AG09309 (cell line): ENCODE measurements around the gene CACTIN.
"Not testable (repeated sequence)": the region's sequence is repeated elsewhere in the genome, so short reads cannot be mapped to it uniquely, and the experiment has no call there.

ENCODE experiments used
- DNase-seq: peaks from one replicate; pipeline ENCODE4 v3.0.0-alpha.2; 2010; ENCODE audit warnings: low read depth
- H3K4me3 ChIP-seq: 2 replicates; pipeline ENCODE4 v1.5.1; 2011; ENCODE audit warnings: mild to moderate bottlenecking, low read depth, low read length, moderate library complexity; ENCODE audit not compliant: control insufficient read depth
- CTCF ChIP-seq: IDR thresholded peaks from 2 replicates; pipeline ENCODE4 v1.5.1; 2011; ENCODE audit warnings: mild to moderate bottlenecking, low read depth, low read length, inconsistent platforms; ENCODE audit not compliant: insufficient read depth, control insufficient read depth; ENCODE audit errors: missing control alignments

CACTIN gene

DNA sequence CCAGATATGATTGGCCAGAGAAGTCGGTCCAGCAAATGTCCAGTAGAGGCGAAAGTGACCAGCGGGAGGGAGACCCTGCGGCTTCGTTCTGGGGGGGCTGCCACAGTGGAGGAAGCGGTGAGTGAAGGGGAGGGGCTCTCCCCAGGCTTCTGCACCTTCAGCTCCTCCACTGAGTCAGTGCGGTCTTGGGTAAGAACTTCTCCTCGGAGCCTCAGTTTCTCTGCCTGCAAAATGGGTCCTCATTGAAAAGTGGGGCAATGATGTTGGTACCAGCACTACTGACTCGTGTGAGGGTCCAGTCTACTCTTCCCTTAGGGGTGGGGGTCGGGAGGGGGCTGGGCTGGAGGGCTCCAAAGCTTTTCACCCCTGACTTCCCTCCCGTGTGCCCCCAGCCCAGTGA is 37.2 kb downstream of the CACTIN start:
- TF ChIP-seq CTCF, result no peak
- DNase-seq, result no peak
- no peak overlapping the region for H3K4me3 ChIP-seq

DNA sequence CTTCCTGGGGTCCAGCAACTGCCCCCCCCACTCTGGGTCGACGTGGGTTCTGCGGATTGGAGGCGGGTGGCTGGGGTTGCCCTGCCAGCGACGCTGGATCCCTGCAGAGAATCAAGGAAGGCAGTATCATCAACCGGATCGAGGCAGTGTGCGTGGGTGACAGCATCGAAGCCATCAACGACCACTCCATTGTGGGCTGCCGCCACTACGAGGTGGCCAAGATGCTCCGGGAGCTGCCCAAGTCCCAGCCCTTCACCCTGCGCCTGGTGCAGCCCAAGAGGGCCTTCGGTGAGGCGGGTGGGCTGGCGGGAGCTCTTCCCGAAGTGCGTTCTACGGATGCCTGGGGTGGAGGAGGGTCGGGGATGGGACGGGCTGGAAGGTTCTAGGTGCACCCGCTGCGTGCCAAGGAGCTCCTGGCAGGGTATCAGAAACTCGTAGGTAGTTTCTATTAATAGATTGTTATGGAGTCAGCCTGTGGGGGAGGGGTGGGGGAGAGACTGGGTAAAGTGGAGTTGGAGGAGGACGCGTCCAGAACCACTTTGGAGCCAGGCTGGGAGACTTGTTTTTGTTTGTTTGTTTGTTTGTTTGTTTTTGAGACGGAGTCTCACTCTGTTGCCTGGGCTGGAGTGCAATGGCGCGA is 39.8 kb downstream of the CACTIN start:
- no peak for DNase-seq
- no peak for TF ChIP-seq CTCF
- no peak overlapping the region for H3K4me3 ChIP-seq

- H3K4me3 ChIP-seq, result no peak overlapping the region
- peak; percentile 41 for TF ChIP-seq CTCF
- no peak for DNase-seq
Measured at GRCh38 chr19:3586127-3586626, 40.4 kb downstream of the CACTIN start.

GRCh38 chr19:3585301-3586126 is 41.1 kb downstream of the CACTIN start, which contains the start of gene GIPC3:
GIPC3 (plus strand) TSS chr19:3585478; CDS start chr19:3585598, 120 bp downstream.
- no peak for DNase-seq
- H3K4me3 ChIP-seq, result peak within 1 kb of the TSS; percentile 11; the same call in 1 of the 2 replicates
- no peak for TF ChIP-seq CTCF

DNA sequence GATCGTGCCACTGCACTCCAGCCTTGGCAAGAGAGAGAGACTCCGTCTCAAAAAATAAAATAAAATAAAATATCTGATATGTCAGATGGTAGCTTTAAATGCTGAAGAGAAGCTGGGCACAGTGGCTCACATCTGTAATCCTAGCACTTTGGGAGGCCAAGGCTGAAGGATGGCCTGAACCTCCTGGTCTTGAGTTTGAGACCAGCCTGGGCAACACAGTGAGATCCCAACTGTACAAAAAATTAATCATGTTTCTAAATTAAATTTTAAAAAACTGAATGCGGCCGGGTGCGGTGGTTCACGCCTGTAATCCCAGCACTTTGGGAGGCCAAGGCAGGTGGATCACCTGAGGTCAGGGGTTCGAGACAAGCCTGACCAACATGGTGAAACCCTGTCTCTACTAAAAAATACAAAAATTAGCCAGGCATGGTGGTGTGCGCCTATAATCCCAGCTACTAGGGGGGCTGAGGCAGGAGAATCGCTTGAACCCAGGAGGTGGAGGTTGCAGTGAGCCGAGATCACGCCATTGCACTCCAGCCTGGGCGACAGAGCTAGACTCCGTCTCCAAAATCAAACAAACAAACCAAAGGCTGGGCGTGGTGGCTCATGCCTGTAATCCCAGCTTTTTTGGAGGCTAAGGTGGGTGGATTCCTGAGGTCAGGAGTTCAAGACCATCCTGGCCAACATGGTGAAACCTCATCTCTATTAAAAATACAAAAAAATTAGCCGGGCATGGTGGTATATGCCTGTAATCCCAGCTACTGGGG is 42.4 kb downstream of the CACTIN start:
- not testable (repeated sequence) for DNase-seq, H3K4me3 ChIP-seq

DNA sequence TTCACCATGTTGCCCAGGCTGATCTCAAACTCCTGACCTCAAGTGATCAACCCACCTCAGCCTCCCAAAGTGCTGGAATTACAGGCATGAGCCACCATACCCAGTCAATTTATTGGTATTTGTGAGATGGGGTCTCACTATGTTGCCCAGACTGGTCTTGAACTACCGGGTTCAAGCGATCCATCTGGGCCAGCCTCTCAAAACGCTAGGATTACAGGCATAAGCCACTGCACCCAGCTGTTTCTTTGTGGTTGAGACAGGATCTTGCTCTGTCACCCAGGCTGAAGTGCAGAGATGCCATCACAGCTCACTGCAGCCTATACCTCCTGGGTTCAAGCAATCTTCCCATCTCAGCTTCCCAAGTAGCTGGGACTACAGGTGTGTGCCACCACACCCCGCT is 44.8 kb downstream of the CACTIN start:
- DNase-seq, H3K4me3 ChIP-seq: not testable (repeated sequence)

DNA sequence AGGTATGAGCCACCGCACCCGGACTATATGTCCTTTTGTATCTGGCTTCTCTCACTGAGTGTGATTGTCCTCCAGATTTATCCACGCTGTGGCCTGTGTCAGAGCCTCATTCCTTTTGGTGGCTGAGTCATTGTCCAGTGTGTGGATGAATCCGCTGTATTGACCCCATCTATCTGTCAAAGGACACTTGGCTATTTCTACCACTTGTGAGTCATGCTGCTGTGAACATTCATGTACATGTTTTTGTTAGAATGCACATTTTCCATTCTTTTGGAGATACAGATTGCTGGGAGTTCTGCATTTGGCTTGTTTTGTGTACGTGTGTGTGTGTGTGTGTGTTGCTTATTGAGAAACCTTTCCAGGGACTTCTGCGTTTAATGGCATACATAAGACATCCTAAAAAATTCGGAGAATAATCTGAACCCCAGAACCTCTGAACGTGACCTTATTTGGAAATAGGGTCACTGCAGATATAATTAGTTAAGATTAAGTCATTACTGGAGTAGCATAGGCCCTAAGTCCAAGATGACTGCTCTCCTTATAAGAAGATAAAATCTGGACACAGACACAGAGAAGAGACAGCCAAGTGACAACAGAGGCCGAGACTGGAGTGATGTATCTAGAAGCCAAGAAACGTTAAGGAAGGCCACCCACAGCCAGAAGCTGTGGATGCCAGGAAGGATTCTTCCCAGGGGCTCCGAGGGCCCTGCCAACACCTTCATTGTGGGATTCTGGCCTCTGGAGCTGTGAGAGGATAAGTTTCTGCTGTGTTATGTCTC is 46.2 kb downstream of the CACTIN start:
- peak; percentile 78 for DNase-seq

More for the DNA sequence above, 46.2 kb downstream of the CACTIN start:
- TF ChIP-seq CTCF, result no peak
- H3K4me3 ChIP-seq, result no peak overlapping the region
